HepG2 (cell line): ENCODE measurements around the gene LGI4. TPM values are rescaled to one million over a fixed set of nuclear protein-coding genes. Genes with fewer than 3 reads are reported as not detected.

ENCODE experiments used
- DRAP1 ChIP-seq: IDR thresholded peaks from 2 replicates; pipeline ENCODE4 v1.6.1; 2016; ENCODE audit warnings: missing genetic modification reagents, missing compliant biosample characterization
- ELF1 ChIP-seq: sonication (generic); formaldehyde crosslinking; IDR thresholded peaks from 2 replicates; pipeline ENCODE4 v1.4.0; 2020; ENCODE audit warnings: missing genetic modification reagents
- ELK4 ChIP-seq: sonication (generic); formaldehyde crosslinking; IDR thresholded peaks from 2 replicates; pipeline ENCODE4 v1.9.0; 2021; ENCODE audit warnings: missing genetic modification reagents, borderline replicate concordance
- HES4 ChIP-seq: sonication (generic); formaldehyde crosslinking; IDR thresholded peaks from 2 replicates; pipeline ENCODE4 v1.9.0; 2021; ENCODE audit warnings: mild to moderate bottlenecking, missing genetic modification reagents, borderline replicate concordance
- IKZF1 ChIP-seq: fragments of 450-650 bp; IDR thresholded peaks from 2 replicates; pipeline ENCODE4 v1.7.1; 2016
- JDP2 ChIP-seq: sonication (generic); formaldehyde crosslinking; IDR thresholded peaks from 2 replicates; pipeline ENCODE4 v1.8.1; 2022; ENCODE audit warnings: missing genetic modification reagents, borderline replicate concordance
- LBX2 ChIP-seq: sonication (generic); formaldehyde crosslinking; IDR thresholded peaks from 2 replicates; pipeline ENCODE4 v1.5.0; 2020; ENCODE audit warnings: missing genetic modification reagents, mild to moderate bottlenecking, borderline replicate concordance
- MAZ ChIP-seq, 2 experiments: sonication (generic) in 1 of 2; formaldehyde crosslinking in 1 of 2; IDR thresholded peaks; 2 replicates each; pipeline versions ENCODE4 v1.5.0 to v1.6.1; 2012 to 2020; ENCODE audit warnings: low read depth in 2 of 2, mild to moderate bottlenecking in 2 of 2, borderline replicate concordance in 1 of 2, improper control_type of control experiment in 1 of 2, low read length in 1 of 2, missing genetic modification reagents in 1 of 2, moderate library complexity in 1 of 2
- MXD4 ChIP-seq: IDR thresholded peaks from 2 replicates; pipeline ENCODE4 v1.6.1; 2016; ENCODE audit warnings: mild to moderate bottlenecking, missing biosample characterization, missing genetic modification reagents
- NKX3-1 ChIP-seq: sonication (generic); formaldehyde crosslinking; IDR thresholded peaks from 2 replicates; pipeline ENCODE4 v1.5.0; 2020; ENCODE audit warnings: missing genetic modification reagents
- RNF219 ChIP-seq: sonication (generic); formaldehyde crosslinking; IDR thresholded peaks from 2 replicates; pipeline ENCODE4 v1.5.0; 2020; ENCODE audit warnings: mild to moderate bottlenecking, missing genetic modification reagents
- TCF7 ChIP-seq: sonication (generic); IDR thresholded peaks from 2 replicates; pipeline ENCODE4 v1.6.1; 2016; ENCODE audit warnings: antibody characterized with exemption, low read depth
- TRAFD1 ChIP-seq: sonication (generic); formaldehyde crosslinking; IDR thresholded peaks from 2 replicates; pipeline ENCODE4 v1.5.1; 2020; ENCODE audit warnings: missing genetic modification reagents, mild to moderate bottlenecking, borderline replicate concordance
- ZBTB37 ChIP-seq: sonication (generic); formaldehyde crosslinking; IDR thresholded peaks from 2 replicates; pipeline ENCODE4 v1.4.0; 2020; ENCODE audit warnings: mild to moderate bottlenecking, missing genetic modification reagents
- ZFP90 ChIP-seq: sonication (generic); formaldehyde crosslinking; IDR thresholded peaks from 2 replicates; pipeline ENCODE4 v1.8.0; 2022; ENCODE audit warnings: missing genetic modification reagents, mild to moderate bottlenecking, inconsistent platforms, borderline replicate concordance
- ZNF282 ChIP-seq: fragments of 450-650 bp; IDR thresholded peaks from 2 replicates; pipeline ENCODE4 v1.6.1; 2018; ENCODE audit not compliant: partially characterized antibody
- ZNF317 ChIP-seq: sonication (generic); formaldehyde crosslinking; IDR thresholded peaks from 2 replicates; pipeline ENCODE4 v1.5.0; 2020; ENCODE audit warnings: mild to moderate bottlenecking, missing genetic modification reagents
- ZNF512B ChIP-seq: sonication (generic); formaldehyde crosslinking; IDR thresholded peaks from 2 replicates; pipeline ENCODE4 v1.5.1; 2020; ENCODE audit warnings: missing genetic modification reagents, mild to moderate bottlenecking, borderline replicate concordance
- ZNF7 ChIP-seq: IDR thresholded peaks from 2 replicates; pipeline ENCODE4 v1.6.1; 2016; ENCODE audit warnings: missing biosample characterization, missing genetic modification reagents
- polyA plus RNA-seq, 8 experiments: library from polyadenylated mRNA; depleted of rRNA in 3 of 8; stranded (reverse) in 7 of 8; unstranded in 1 of 8; fragments of >200 nt; fragmentation: Illumina TruSeq in 4 of 8; extraction: Trizol in 4 of 8; gene quantifications; 2 replicates each; pipeline versions ENCODE4 v1.2.1 to v1.2.3, GENCODE V29; 2011 to 2016; ENCODE audit warnings: low read depth in 4 of 8, missing spikeins in 1 of 8, mixed read lengths in 1 of 8; ENCODE audit not compliant: insufficient read depth in 1 of 8
- total RNA-seq, 5 experiments: library from RNA; depleted of rRNA; stranded (reverse); fragments of >200 nt; fragmentation: Illumina TruSeq; extraction: Trizol; gene quantifications; 2 replicates each; pipeline ENCODE4 v1.2.3, GENCODE V29; 2016; ENCODE audit warnings: low read depth in 1 of 5

LGI4 gene
- total and polyA plus RNA-seq, 2 of the 13 experiments (the other 11 are each of a cell fraction or from before 2014, with no cell fraction given), result 2.8 TPM; not detected in 1

GRCh38 chr19:35138305-35138892, 3.5 kb upstream of the LGI4 start, which contains the start of gene FXYD1 (continued):
- TF ChIP-seq ZNF7 (CRISPR knock-in tag), result no peak
- TF ChIP-seq IKZF1, result no peak
- no peak for TF ChIP-seq ELF1 (CRISPR knock-in tag)
- no peak for TF ChIP-seq LBX2 (CRISPR knock-in tag)
- no peak for TF ChIP-seq ZNF317 (CRISPR knock-in tag)
- no peak for TF ChIP-seq ZFP90 (CRISPR knock-in tag)
- no peak for TF ChIP-seq ELK4 (CRISPR knock-in tag)
- no peak for TF ChIP-seq HES4 (CRISPR knock-in tag)
- no peak for TF ChIP-seq NKX3-1 (CRISPR knock-in tag)
- TF ChIP-seq ZNF282, result no peak
- TF ChIP-seq MAZ (IDR thresholded peaks at IDR 0.05; ENCODE audit: borderline replicate concordance, low read depth, low read length), result no peak
- TF ChIP-seq MAZ (CRISPR knock-in tag; IDR thresholded peaks at IDR 0.05; ENCODE audit: low read depth), result no peak
- no peak for TF ChIP-seq RNF219 (CRISPR knock-in tag)
- TF ChIP-seq ZNF512B (CRISPR knock-in tag), result no peak
- TF ChIP-seq JDP2 (CRISPR knock-in tag), result no peak
- TF ChIP-seq TRAFD1 (CRISPR knock-in tag), result no peak
- no peak for TF ChIP-seq TCF7
- TF ChIP-seq DRAP1 (CRISPR knock-in tag), result no peak
- TF ChIP-seq MXD4 (CRISPR knock-in tag), result 0 out of 2 replicates have a peak, but pooled peaks have one; percentile 8
- no peak for TF ChIP-seq ZBTB37
